ENCODE data around the gene HOXB9. TPM values are rescaled to one million over a fixed set of nuclear protein-coding genes. Genes with fewer than 3 reads are reported as not detected.

Gene HOXB9
- total and polyA plus RNA-seq, 2 donors (not counting 3 experiments of a cell fraction or from before 2014, with no cell fraction given), result 0.79 to 1.1 TPM

DNA sequence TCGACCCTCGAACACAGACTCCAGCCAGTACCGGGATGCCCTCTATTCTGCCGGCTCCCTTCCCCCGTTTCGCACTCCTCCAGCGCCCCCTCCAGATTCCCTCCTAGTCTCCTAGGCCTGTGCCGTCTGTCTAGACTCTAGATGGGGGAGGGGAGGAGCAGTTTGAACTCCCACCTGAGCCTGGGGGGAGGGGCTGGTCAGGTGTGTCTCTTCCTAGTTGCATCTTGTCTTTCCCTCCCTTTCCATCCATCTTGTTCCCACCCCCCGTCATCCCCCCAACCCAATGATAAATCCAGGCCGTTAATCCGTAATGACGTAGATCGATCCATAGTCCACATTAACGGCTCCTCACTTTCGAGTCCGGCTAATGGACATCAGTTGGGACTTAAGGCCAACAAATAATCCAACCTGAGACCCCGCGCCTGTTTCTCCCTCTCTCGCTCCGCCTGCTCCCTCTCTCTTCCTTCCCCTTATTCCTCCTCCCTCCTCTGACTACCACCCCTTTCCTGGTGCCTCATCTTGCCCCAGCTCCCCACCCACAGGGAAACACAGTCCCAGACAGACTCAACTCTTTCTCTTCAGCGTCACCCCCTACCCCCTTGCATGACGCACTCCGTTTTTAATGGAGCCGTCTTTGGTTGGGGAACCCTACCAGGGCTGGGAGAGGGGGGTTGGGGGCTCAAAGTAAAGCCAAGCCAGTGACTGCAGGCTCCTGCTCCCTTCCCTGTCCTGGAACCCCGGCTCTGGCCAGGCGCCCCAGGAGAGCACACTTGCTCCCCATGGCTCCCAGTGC lies 29.2 kb downstream of the HOXB9 start:
- Histone ChIP-seq H3K27me3 (ENCODE audit: control insufficient read depth in 2 of 2, insufficient read depth in 2 of 2, low read length in 2 of 2) (no peaks in the 10 kb centered on the region), H3K36me3 (ENCODE audit: control insufficient read depth in 2 of 2, extremely low read depth in 1 of 2, insufficient read depth in 2 of 2, low read length in 2 of 2) (peaks cover 3% of the 10 kb centered on the region in 2 experiments), H3K4me2 (ENCODE audit: insufficient read depth, low read length) (peak overlapping the region; percentile 28), H3K4me1 (ENCODE audit: control insufficient read depth, extremely low read depth, insufficient read depth, low read length) (peaks cover 30% of the 10 kb centered on the region), H3K79me2 (ENCODE audit: control insufficient read depth, insufficient read depth, low read length) (peaks cover 73% of the 10 kb centered on the region), H4K20me1 (replicated peaks; ENCODE audit: control insufficient read depth, extremely low read depth, insufficient read depth, low read length) (no peaks in the 10 kb centered on the region), H3K9me3 (replicated peaks; ENCODE audit: control insufficient read depth, insufficient read depth, low read length) (no peaks in the 10 kb centered on the region), H3K27ac (ENCODE audit: insufficient read depth, low read depth, low read length) (peak overlapping the region; percentile 36), H3K9ac (replicated peaks; ENCODE audit: extremely low read depth, insufficient read depth, low read length) (peak overlapping the region; percentile 55), H3K9me1 (replicated peaks; ENCODE audit: control insufficient read depth, extremely low read depth, insufficient read depth, low read length) (no peaks in the 10 kb centered on the region), H3K4me3 (replicated peaks in 1 of 3; ENCODE audit: insufficient read depth in 1 of 3, low read depth in 1 of 3, low read length in 3 of 3) (peak overlapping the region; percentile 35 to 43 (median 36)), H2AFZ (ENCODE audit: low read depth, low read length) (no peak overlapping the region)
- TF ChIP-seq CTCF (IDR thresholded peaks at IDR 0.05; ENCODE audit: extremely low read depth in 1 of 2, insufficient read depth in 1 of 2, low read depth in 1 of 2, low read length in 2 of 2) (no peak), POLR2A (IDR thresholded peaks at IDR 0.05; ENCODE audit: low read depth, low read length) (no peak), EZH2 (IDR thresholded peaks at IDR 0.05; ENCODE audit: borderline replicate concordance, low read depth, low read length, severe bottlenecking) (no peak), MAX (IDR thresholded peaks at IDR 0.05; ENCODE audit: insufficient read depth, insufficient read length) (no peak), FOS (IDR thresholded peaks at IDR 0.05; ENCODE audit: borderline replicate concordance, insufficient read depth, low read length) (no peak), JUN (IDR thresholded peaks at IDR 0.05; ENCODE audit: borderline replicate concordance, insufficient read depth, insufficient read length, low read depth) (no peak), MYC (IDR thresholded peaks at IDR 0.05; ENCODE audit: low read depth, low read length) (no peak), GATA2 (IDR thresholded peaks at IDR 0.05; ENCODE audit: insufficient read depth, insufficient read length, low read depth, low read length) (no peak), POLR2AphosphoS5 (IDR thresholded peaks at IDR 0.05; ENCODE audit: insufficient read depth, low read depth, low read length) (no peak)
- BruUV-seq (replicated peaks), result no TSS peak
- POLR2A ChIA-PET, result no interaction called here
- DNase-seq (ENCODE audit: low read depth, low spot score) (no peak), FAIRE-seq (peak; percentile 15)
- intact Hi-C loops (cut with micrococcal nuclease), result no loop called here
- dilution Hi-C loops (cut with MboI; ENCODE audit: extremely low pct_ligation_motif_present, low sequenced_read_pairs), result no loop called here
- CTCF ChIA-PET, result interaction anchor here (1.5 to 1.6 kb wide), 2 partner anchors 337 to 381 kb away, joined by 3 to 4 read pairs; no protein-coding TSS in a partner anchor

Data from endothelial cell of umbilical vein (primary cell).